CD4-positive, alpha-beta T cell treated with Interleukin-4 for 1 hour (primary cell): ENCODE measurements around the gene ATP5PD.
"Not testable (repeated sequence)": the region's sequence is repeated elsewhere in the genome, so short reads cannot be mapped to it uniquely, and the experiment has no call there.

ENCODE experiments used
- DNase-seq, 2 donors: peaks; one replicate each; pipeline ENCODE4 v3.0.0-alpha.2; 2020 to 2022

ATP5PD gene

GRCh38 chr17:75077072-75077495 lies 30.3 kb upstream of the ATP5PD start:
- DNase-seq, result no peak

- DNase-seq, result no peak
Measured at GRCh38 chr17:75075597-75076336, 29.0 kb upstream of the ATP5PD start.

- no peak for DNase-seq
Measured at GRCh38 chr17:75074532-75074931, 27.8 kb upstream of the ATP5PD start.

- no peak for DNase-seq
Measured at GRCh38 chr17:75073618-75074047, 26.9 kb upstream of the ATP5PD start.

- DNase-seq, result not testable (repeated sequence)
Measured at GRCh38 chr17:75072909-75073308, 26.1 kb upstream of the ATP5PD start.

- DNase-seq, result not testable (repeated sequence)
Measured at GRCh38 chr17:75071478-75072271, 24.9 kb upstream of the ATP5PD start.

- DNase-seq, result no peak
Measured at GRCh38 chr17:75069783-75070182, 23.0 kb upstream of the ATP5PD start.

GRCh38 chr17:75068750-75069149 lies 22.0 kb upstream of the ATP5PD start:
- DNase-seq, result no peak

GRCh38 chr17:75067856-75068255 lies 21.1 kb upstream of the ATP5PD start:
- DNase-seq, result peak in 1 of 2 donors; percentile 27

GRCh38 chr17:75065562-75066151 lies 18.9 kb upstream of the ATP5PD start:
- DNase-seq, result no peak

- no peak for DNase-seq
Measured at GRCh38 chr17:75064867-75065561, 18.2 kb upstream of the ATP5PD start.

GRCh38 chr17:75064460-75064859 lies 17.7 kb upstream of the ATP5PD start:
- DNase-seq, result no peak

GRCh38 chr17:75064040-75064439 lies 17.3 kb upstream of the ATP5PD start:
- DNase-seq, result no peak

- no peak for DNase-seq
Measured at GRCh38 chr17:75063626-75064025, 16.9 kb upstream of the ATP5PD start.

GRCh38 chr17:75063201-75063600 lies 16.4 kb upstream of the ATP5PD start:
- no peak for DNase-seq

- DNase-seq, result no peak
Measured at GRCh38 chr17:75061618-75062017, 14.8 kb upstream of the ATP5PD start.

- no peak for DNase-seq
Measured at GRCh38 chr17:75061055-75061438, 14.3 kb upstream of the ATP5PD start.

GRCh38 chr17:75060434-75061054 lies 13.8 kb upstream of the ATP5PD start:
- no peak for DNase-seq

GRCh38 chr17:75059369-75060345 lies 12.9 kb upstream of the ATP5PD start:
- peak in 1 of 2 donors; percentile 30 for DNase-seq

GRCh38 chr17:75051941-75052340 lies 5.2 kb upstream of the ATP5PD start:
- no peak for DNase-seq

GRCh38 chr17:75049706-75050105 lies 2.9 kb upstream of the ATP5PD start:
- no peak for DNase-seq
